Measurements from ENCODE around the gene ARHGAP22. TPM values are rescaled to one million over a fixed set of nuclear protein-coding genes. Genes with fewer than 3 reads are reported as not detected.
A peak's percentile ranks its signal among the peaks of the same experiment; 100 is the strongest.

ARHGAP22 gene
- total RNA-seq, 1 donor from 2014 or later = 6.2 TPM

DNA sequence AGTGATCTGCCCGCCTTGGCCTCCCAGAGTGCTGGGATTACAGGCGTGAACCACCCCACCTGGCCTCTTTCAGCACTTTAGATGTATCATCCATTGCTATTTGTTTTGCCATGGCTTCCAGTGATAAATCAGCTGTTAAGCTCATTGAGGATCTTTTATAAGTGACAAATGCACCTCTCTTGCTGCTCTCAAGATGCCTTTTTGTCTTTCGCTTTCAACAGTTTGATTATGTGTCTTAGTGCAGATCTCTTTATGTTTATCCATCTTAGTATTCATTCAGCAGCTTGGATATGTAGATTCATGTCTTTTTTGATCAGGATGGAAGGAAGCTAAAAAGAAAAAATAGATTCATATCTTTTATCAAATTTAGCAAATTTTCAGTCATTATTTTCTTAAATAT lies 192.8 kb downstream of the ARHGAP22 start:
- Histone ChIP-seq H3K9ac (ENCODE audit: low read length) (no peak overlapping the region), H4K20me1 (ENCODE audit: insufficient read depth, low read length) (peaks cover 12% of the 10 kb centered on the region), H3K9me3 (ENCODE audit: insufficient read depth, low read depth, low read length) (peaks cover 6% of the 10 kb centered on the region), H3K4me1 (ENCODE audit: insufficient read depth, low read length) (no peaks in the 10 kb centered on the region), H3K4me2 (ENCODE audit: low read length) (no peak overlapping the region), H3K27ac (ENCODE audit: low read depth, low read length) (no peak overlapping the region), H3K36me3 (ENCODE audit: insufficient read depth, low read length) (peaks cover 10% of the 10 kb centered on the region), H3K4me3 (ENCODE audit: insufficient read depth, low read depth, low read length) (no peak overlapping the region), H2AFZ (ENCODE audit: low read depth, low read length) (no peak overlapping the region), H3K79me2 (ENCODE audit: insufficient read depth, low read length) (peaks cover 3% of the 10 kb centered on the region), H3K27me3 (ENCODE audit: insufficient read depth, low read length) (no peaks in the 10 kb centered on the region)
- Mint-ChIP-seq H3K9me3 (ENCODE audit: unreplicated experiment) (no peaks in the 10 kb centered on the region), H3K36me3 (ENCODE audit: low read depth, unreplicated experiment) (peaks cover 8% of the 10 kb centered on the region), H3K27me3 (ENCODE audit: low read depth, unreplicated experiment) (no peaks in the 10 kb centered on the region), H3K27ac (ENCODE audit: unreplicated experiment) (no peak overlapping the region), H3K4me3 (ENCODE audit: unreplicated experiment) (no peak overlapping the region), H3K4me1 (ENCODE audit: low read depth, unreplicated experiment) (peaks cover 5% of the 10 kb centered on the region)
- no peak for DNase-seq (ENCODE audit: low read depth)
- no peak for TF ChIP-seq EZH2 (IDR thresholded peaks at IDR 0.05; ENCODE audit: insufficient read depth, low read length)
- TF ChIP-seq, protein P1, sequence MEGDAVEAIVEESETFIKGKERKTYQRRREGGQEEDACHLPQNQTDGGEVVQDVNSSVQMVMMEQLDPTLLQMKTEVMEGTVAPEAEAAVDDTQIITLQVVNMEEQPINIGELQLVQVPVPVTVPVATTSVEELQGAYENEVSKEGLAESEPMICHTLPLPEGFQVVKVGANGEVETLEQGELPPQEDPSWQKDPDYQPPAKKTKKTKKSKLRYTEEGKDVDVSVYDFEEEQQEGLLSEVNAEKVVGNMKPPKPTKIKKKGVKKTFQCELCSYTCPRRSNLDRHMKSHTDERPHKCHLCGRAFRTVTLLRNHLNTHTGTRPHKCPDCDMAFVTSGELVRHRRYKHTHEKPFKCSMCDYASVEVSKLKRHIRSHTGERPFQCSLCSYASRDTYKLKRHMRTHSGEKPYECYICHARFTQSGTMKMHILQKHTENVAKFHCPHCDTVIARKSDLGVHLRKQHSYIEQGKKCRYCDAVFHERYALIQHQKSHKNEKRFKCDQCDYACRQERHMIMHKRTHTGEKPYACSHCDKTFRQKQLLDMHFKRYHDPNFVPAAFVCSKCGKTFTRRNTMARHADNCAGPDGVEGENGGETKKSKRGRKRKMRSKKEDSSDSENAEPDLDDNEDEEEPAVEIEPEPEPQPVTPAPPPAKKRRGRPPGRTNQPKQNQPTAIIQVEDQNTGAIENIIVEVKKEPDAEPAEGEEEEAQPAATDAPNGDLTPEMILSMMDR (IDR thresholded peaks at IDR 0.05; ENCODE audit: insufficient read depth, low read depth, low read length) = no peak
- no peak for FAIRE-seq

DNA sequence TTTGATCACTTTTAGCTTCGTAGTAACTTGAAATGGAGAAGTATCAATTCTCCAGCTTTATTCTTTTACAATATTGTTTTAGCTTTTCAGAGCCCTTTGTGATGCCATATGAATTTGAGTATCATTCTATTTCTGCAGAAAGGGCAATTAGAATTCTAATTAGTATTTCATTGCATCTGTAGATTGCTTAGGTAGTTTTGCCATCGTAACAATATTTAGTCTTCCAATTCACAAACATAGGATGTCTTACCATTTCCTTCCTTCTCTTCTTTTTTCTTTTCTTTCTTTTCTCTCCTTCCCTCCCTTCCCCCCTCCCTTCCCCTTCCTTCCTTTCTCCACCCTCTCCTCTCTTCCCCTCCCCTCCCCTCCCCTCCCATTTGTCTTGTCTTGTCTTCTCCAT lies 193.4 kb downstream of the ARHGAP22 start:
- no peaks in the 10 kb centered on the region for H3K9me3 Mint-ChIP-seq (ENCODE audit: unreplicated experiment)
- no peak overlapping the region for H3K4me2 ChIP-seq (ENCODE audit: low read length)
- TF ChIP-seq, protein P1 (IDR thresholded peaks at IDR 0.05; ENCODE audit: insufficient read depth, low read depth, low read length) = no peak
- no peak for TF ChIP-seq EZH2 (IDR thresholded peaks at IDR 0.05; ENCODE audit: insufficient read depth, low read length)
- H3K9ac ChIP-seq (ENCODE audit: low read length) = no peak overlapping the region
- H3K4me3 ChIP-seq (ENCODE audit: insufficient read depth, low read depth, low read length) = no peak overlapping the region
- peaks cover 10% of the 10 kb centered on the region for H3K36me3 ChIP-seq (ENCODE audit: insufficient read depth, low read length)
- no peak overlapping the region for H3K27ac Mint-ChIP-seq (ENCODE audit: unreplicated experiment)
- FAIRE-seq (peak; percentile 34), DNase-seq (ENCODE audit: low read depth) (no peak)
- H3K79me2 ChIP-seq (ENCODE audit: insufficient read depth, low read length) = peaks cover 3% of the 10 kb centered on the region
- no peak overlapping the region for H3K27ac ChIP-seq (ENCODE audit: low read depth, low read length)
- H3K9me3 ChIP-seq (ENCODE audit: insufficient read depth, low read depth, low read length) = peaks cover 6% of the 10 kb centered on the region
- no peak overlapping the region for H3K4me3 Mint-ChIP-seq (ENCODE audit: unreplicated experiment)
- no peaks in the 10 kb centered on the region for H3K27me3 Mint-ChIP-seq (ENCODE audit: low read depth, unreplicated experiment)
- no peaks in the 10 kb centered on the region for H3K4me1 Mint-ChIP-seq (ENCODE audit: low read depth, unreplicated experiment)
- H4K20me1 ChIP-seq (ENCODE audit: insufficient read depth, low read length) = peaks cover 12% of the 10 kb centered on the region
- H3K27me3 ChIP-seq (ENCODE audit: insufficient read depth, low read length) = no peaks in the 10 kb centered on the region
- H3K4me1 ChIP-seq (ENCODE audit: insufficient read depth, low read length) = no peaks in the 10 kb centered on the region
- no peak overlapping the region for H2AFZ ChIP-seq (ENCODE audit: low read depth, low read length)
- H3K36me3 Mint-ChIP-seq (ENCODE audit: low read depth, unreplicated experiment) = peaks cover 8% of the 10 kb centered on the region

DNA sequence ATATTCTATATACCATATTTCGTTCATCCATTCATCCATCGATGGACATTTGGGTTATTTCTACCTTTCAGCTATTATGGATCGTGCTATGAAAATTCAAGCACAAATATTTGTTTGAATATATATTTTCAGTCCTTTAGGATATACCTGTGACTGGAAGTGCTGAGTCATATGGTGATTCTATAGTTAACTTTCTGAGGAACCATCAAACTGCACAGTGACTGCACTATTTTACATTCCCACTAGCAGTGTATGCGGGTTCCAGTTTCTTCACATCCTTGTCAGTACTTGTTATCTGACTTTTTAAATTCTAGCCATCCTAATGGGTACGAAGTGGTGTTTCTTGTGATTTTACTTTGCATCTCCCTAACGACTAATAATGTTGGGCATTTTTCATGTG lies 194.4 kb downstream of the ARHGAP22 start:
- Mint-ChIP-seq H3K27me3 (ENCODE audit: low read depth, unreplicated experiment) (no peaks in the 10 kb centered on the region), H3K4me3 (ENCODE audit: unreplicated experiment) (no peak overlapping the region), H3K9me3 (ENCODE audit: unreplicated experiment) (no peaks in the 10 kb centered on the region), H3K36me3 (ENCODE audit: low read depth, unreplicated experiment) (peaks cover 8% of the 10 kb centered on the region), H3K27ac (ENCODE audit: unreplicated experiment) (no peak overlapping the region), H3K4me1 (ENCODE audit: low read depth, unreplicated experiment) (peaks cover 7% of the 10 kb centered on the region)
- H3K4me3 ChIP-seq (ENCODE audit: insufficient read depth, low read depth, low read length) = no peak overlapping the region
- H3K27me3 ChIP-seq (ENCODE audit: insufficient read depth, low read length) = no peaks in the 10 kb centered on the region
- peaks cover 9% of the 10 kb centered on the region for H4K20me1 ChIP-seq (ENCODE audit: insufficient read depth, low read length)
- H3K79me2 ChIP-seq (ENCODE audit: insufficient read depth, low read length) = peaks cover 3% of the 10 kb centered on the region
- DNase-seq (ENCODE audit: low read depth) = no peak
- H3K27ac ChIP-seq (ENCODE audit: low read depth, low read length) = no peak overlapping the region
- H3K36me3 ChIP-seq (ENCODE audit: insufficient read depth, low read length) = peaks cover 10% of the 10 kb centered on the region
- TF ChIP-seq EZH2 (IDR thresholded peaks at IDR 0.05; ENCODE audit: insufficient read depth, low read length) = no peak
- TF ChIP-seq, protein P1 (IDR thresholded peaks at IDR 0.05; ENCODE audit: insufficient read depth, low read depth, low read length) = no peak
- H3K9ac ChIP-seq (ENCODE audit: low read length) = no peak overlapping the region
- no peak overlapping the region for H3K4me2 ChIP-seq (ENCODE audit: low read length)
- FAIRE-seq = peak; percentile 41
- H3K9me3 ChIP-seq (ENCODE audit: insufficient read depth, low read depth, low read length) = peaks cover 6% of the 10 kb centered on the region
- H2AFZ ChIP-seq (ENCODE audit: low read depth, low read length) = no peak overlapping the region
- H3K4me1 ChIP-seq (ENCODE audit: insufficient read depth, low read length) = peaks cover 4% of the 10 kb centered on the region

All from astrocyte (in vitro differentiated cells and primary cell).